Trophoblast cell (in vitro differentiated cells and primary cell): ENCODE measurements around the gene IFT52.
A peak's percentile ranks its signal among the peaks of the same experiment; 100 is the strongest.

ENCODE experiments used
- DNase-seq, 2 donors: peaks; one replicate each; pipeline ENCODE4 v3.0.0-alpha.2; 2016
- H2AFZ ChIP-seq: 2 replicates; pipeline ENCODE4 v1.6.1; 2013; ENCODE audit warnings: low read length, moderate library complexity, mild to moderate bottlenecking; ENCODE audit not compliant: insufficient read depth, poor library complexity
- H2AK5ac ChIP-seq: 2 replicates; pipeline ENCODE4 v1.6.1; 2013; ENCODE audit warnings: mild to moderate bottlenecking, low read length
- H2BK120ac ChIP-seq: 2 replicates; pipeline ENCODE4 v1.6.1; 2013; ENCODE audit warnings: low read length, mild to moderate bottlenecking, moderate library complexity; ENCODE audit not compliant: insufficient read depth, poor library complexity
- H2BK12ac ChIP-seq: 2 replicates; pipeline ENCODE4 v1.6.1; 2013; ENCODE audit warnings: mild to moderate bottlenecking, low read length, moderate library complexity
- H2BK5ac ChIP-seq: 2 replicates; pipeline ENCODE4 v1.6.1; 2013; ENCODE audit warnings: low read length, low read depth, moderate library complexity, mild to moderate bottlenecking; ENCODE audit not compliant: poor library complexity
- H3K14ac ChIP-seq: 2 replicates; pipeline ENCODE4 v1.6.1; 2013; ENCODE audit warnings: mild to moderate bottlenecking, low read length
- H3K18ac ChIP-seq: 2 replicates; pipeline ENCODE4 v1.6.1; 2013; ENCODE audit warnings: mild to moderate bottlenecking, low read length
- H3K23ac ChIP-seq: 2 replicates; pipeline ENCODE4 v1.6.1; 2013; ENCODE audit warnings: low read length
- H3K27ac ChIP-seq: 2 replicates; pipeline ENCODE4 v1.5.1; 2013; ENCODE audit warnings: low read depth, mild to moderate bottlenecking, inconsistent platforms, low read length, moderate library complexity
- H3K27me3 ChIP-seq: 2 replicates; pipeline ENCODE4 v1.6.1; 2013; ENCODE audit warnings: inconsistent platforms, mild to moderate bottlenecking, low read length, moderate library complexity; ENCODE audit not compliant: insufficient read depth
- H3K36me3 ChIP-seq, 2 experiments: 1 replicate in 1 of 2; 2 replicates in 1 of 2; pipeline ENCODE4 v1.6.1; 2013; ENCODE audit warnings: low read length in 2 of 2, mild to moderate bottlenecking in 2 of 2, moderate library complexity in 1 of 2; ENCODE audit not compliant: insufficient read depth in 2 of 2, control insufficient read depth in 1 of 2
- H3K4ac ChIP-seq: 2 replicates; pipeline ENCODE4 v1.6.1; 2013; ENCODE audit warnings: low read depth, mild to moderate bottlenecking, low read length, moderate library complexity
- H3K4me1 ChIP-seq, 2 experiments: 1 replicate in 1 of 2; 2 replicates in 1 of 2; pipeline ENCODE4 v1.6.1; 2013; ENCODE audit warnings: low read length in 2 of 2, mild to moderate bottlenecking in 2 of 2, moderate library complexity in 1 of 2; ENCODE audit not compliant: insufficient read depth in 2 of 2, control insufficient read depth in 1 of 2
- H3K4me2 ChIP-seq: 2 replicates; pipeline ENCODE4 v1.6.1; 2013; ENCODE audit warnings: inconsistent platforms, mild to moderate bottlenecking, low read length, moderate library complexity
- H3K4me3 ChIP-seq: 2 replicates; pipeline ENCODE4 v1.5.1; 2013; ENCODE audit warnings: mild to moderate bottlenecking, low read depth, low read length, inconsistent platforms
- H3K79me1 ChIP-seq: one replicate; pipeline ENCODE4 v1.6.1; 2013; ENCODE audit warnings: low read length
- H3K79me2 ChIP-seq: 2 replicates; pipeline ENCODE4 v1.6.1; 2013; ENCODE audit warnings: low read length, mild to moderate bottlenecking; ENCODE audit not compliant: control insufficient read depth, insufficient read depth, poor library complexity
- H3K9ac ChIP-seq: 2 replicates; pipeline ENCODE4 v1.6.1; 2013; ENCODE audit warnings: mild to moderate bottlenecking, low read length
- H3K9me3 ChIP-seq: 2 replicates; pipeline ENCODE4 v1.6.1; 2013; ENCODE audit warnings: low read depth, mild to moderate bottlenecking, control low read depth, inconsistent platforms, low read length; ENCODE audit not compliant: insufficient read depth
- H4K12ac ChIP-seq: 2 replicates; pipeline ENCODE4 v1.6.1; 2013; ENCODE audit warnings: low read depth, mild to moderate bottlenecking, low read length, moderate library complexity
- H4K8ac ChIP-seq: 2 replicates; pipeline ENCODE4 v1.6.1; 2013; ENCODE audit warnings: low read depth, mild to moderate bottlenecking, low read length, moderate library complexity
- H4K91ac ChIP-seq: one replicate; pipeline ENCODE4 v1.6.1; 2013; ENCODE audit warnings: low read depth, mild to moderate bottlenecking, low read length, moderate library complexity
- WGBS: extraction: QIAGEN DNeasy Blood & Tissue Kit; methylation state at CpG from one replicate; pipeline ENCODE4 v1.1.7; 2013; ENCODE audit warnings: missing lambda C conversion rate; ENCODE audit not compliant: insufficient read length, insufficient coverage; ENCODE audit errors: extremely low coverage; 5-methylcytosine and 5-hydroxymethylcytosine counted together

IFT52 gene

DNA sequence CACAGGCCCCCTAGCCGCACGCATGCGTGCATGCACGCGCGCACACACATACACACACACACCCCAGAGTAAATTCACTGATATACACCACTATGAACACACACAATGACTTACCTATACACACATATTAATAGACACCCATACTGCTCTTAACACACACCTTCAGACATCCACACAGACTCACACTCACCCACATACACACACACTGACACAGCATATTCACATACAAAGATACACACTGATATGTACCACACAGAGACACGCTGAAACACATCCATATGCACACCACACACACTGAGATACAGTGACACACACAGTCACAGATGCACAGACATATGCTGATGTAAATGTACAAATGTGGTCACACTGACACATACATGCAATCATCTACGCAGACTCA is 26.3 kb upstream of the IFT52 start:
- H2AFZ ChIP-seq, result no peak overlapping the region
- H3K14ac ChIP-seq, result no peak overlapping the region
- H3K36me3 ChIP-seq, result no peaks in the 10 kb centered on the region
- no peak for DNase-seq
- H3K23ac ChIP-seq, result peak overlapping the region; percentile 62
- WGBS, result no CpG with 5 or more reads among the region's 8 CpGs
- H2BK120ac ChIP-seq, result no peak overlapping the region
- H3K79me1 ChIP-seq, result no peaks in the 10 kb centered on the region
- H4K8ac ChIP-seq, result no peak overlapping the region
- H4K91ac ChIP-seq, result no peak overlapping the region
- H3K27me3 ChIP-seq, result no peaks in the 10 kb centered on the region
- no peak overlapping the region for H4K12ac ChIP-seq
- no peaks in the 10 kb centered on the region for H3K79me2 ChIP-seq
- H3K9ac ChIP-seq, result no peak overlapping the region
- no peak overlapping the region for H3K4me3 ChIP-seq
- H2AK5ac ChIP-seq, result no peak overlapping the region
- H2BK12ac ChIP-seq, result no peak overlapping the region
- no peak overlapping the region for H3K18ac ChIP-seq
- no peak overlapping the region for H3K27ac ChIP-seq
- no peak overlapping the region for H3K4me2 ChIP-seq
- H3K4ac ChIP-seq, result no peak overlapping the region
- no peaks in the 10 kb centered on the region for H3K9me3 ChIP-seq
- no peaks in the 10 kb centered on the region for H3K4me1 ChIP-seq
- no peak overlapping the region for H2BK5ac ChIP-seq

DNA sequence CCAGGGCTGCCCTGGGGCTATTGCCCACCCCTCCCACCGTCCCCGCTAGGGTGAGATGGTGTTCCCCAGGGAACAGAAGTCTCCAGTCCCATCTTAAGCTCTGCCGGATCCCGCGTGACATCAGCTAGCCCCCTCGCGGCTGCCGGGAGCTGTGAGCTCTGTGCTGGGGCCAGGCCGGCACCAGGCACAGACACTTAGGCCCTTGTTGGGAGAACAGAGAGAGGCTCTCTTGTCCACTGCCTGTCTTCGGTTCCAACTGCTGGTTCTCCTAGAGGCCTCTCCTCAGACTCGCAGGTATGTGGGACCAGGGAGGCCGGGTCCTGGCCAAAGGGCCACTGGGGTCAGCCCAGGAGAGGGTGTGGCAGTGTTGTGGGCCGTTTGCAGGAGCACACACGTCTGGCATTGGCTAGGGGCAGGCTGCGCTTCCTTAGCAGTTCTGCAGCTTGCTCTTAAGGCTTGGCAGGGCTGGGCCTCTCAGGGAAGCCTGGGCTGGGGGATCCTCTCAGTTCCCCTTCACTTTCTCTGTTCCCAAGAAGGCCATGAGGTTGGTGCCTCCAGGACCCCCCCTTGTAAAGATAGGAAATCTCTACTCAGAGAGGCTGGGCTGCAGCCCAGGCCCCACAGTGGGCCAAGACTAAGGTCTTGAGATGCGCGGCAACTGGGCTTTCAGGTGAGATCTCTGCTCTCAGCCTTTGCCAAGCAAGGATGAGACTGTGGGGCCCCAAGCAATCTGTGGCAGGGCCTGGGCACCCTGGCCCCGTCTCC is 25.6 kb upstream of the IFT52 start:
- H3K79me2 ChIP-seq, result no peaks in the 10 kb centered on the region
- no peak overlapping the region for H3K4ac ChIP-seq
- H4K8ac ChIP-seq, result no peak overlapping the region
- no peaks in the 10 kb centered on the region for H3K79me1 ChIP-seq
- no peak for DNase-seq
- no peak overlapping the region for H3K14ac ChIP-seq
- H3K9me3 ChIP-seq, result no peaks in the 10 kb centered on the region
- H4K91ac ChIP-seq, result no peak overlapping the region
- H3K4me2 ChIP-seq, result no peak overlapping the region
- no peaks in the 10 kb centered on the region for H3K27me3 ChIP-seq
- H3K27ac ChIP-seq, result no peak overlapping the region
- H3K36me3 ChIP-seq, result no peaks in the 10 kb centered on the region
- H3K18ac ChIP-seq, result no peak overlapping the region
- no peak overlapping the region for H4K12ac ChIP-seq
- H3K4me3 ChIP-seq, result no peak overlapping the region
- H2BK12ac ChIP-seq, result no peak overlapping the region
- H2BK120ac ChIP-seq, result no peak overlapping the region
- no peak overlapping the region for H2BK5ac ChIP-seq
- no peak overlapping the region for H2AFZ ChIP-seq
- no peak overlapping the region for H2AK5ac ChIP-seq
- H3K9ac ChIP-seq, result no peak overlapping the region
- H3K4me1 ChIP-seq, result no peaks in the 10 kb centered on the region
- no CpG with 5 or more reads among the region's 18 CpGs for WGBS
- no peak overlapping the region for H3K23ac ChIP-seq

DNA sequence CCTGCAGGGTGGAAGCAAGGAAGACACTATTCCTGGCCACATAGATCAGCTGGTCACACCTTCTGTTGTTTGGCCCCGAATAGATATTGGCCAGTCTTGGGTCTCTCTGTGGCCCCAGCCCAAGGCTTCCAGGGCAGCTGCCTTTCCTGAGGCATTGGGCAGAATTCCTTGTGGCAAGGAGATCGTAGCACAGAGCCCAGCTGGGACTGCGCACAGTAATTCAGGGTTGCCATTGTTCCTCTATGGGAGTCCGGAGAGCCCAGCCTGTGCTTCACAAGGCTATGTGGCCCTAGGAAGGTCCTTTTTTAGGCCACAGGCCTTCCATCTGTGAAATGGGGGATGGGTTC is 25.0 kb upstream of the IFT52 start:
- Histone ChIP-seq H2AFZ (no peak overlapping the region), H3K18ac (no peak overlapping the region), H4K91ac (no peak overlapping the region), H3K4me1 (no peaks in the 10 kb centered on the region), H3K27me3 (no peaks in the 10 kb centered on the region), H3K27ac (no peak overlapping the region), H2AK5ac (no peak overlapping the region), H3K14ac (no peak overlapping the region), H3K4ac (no peak overlapping the region), H3K9me3 (no peaks in the 10 kb centered on the region), H3K23ac (no peak overlapping the region), H3K36me3 (no peaks in the 10 kb centered on the region), H3K4me2 (no peak overlapping the region), H4K12ac (no peak overlapping the region), H2BK120ac (no peak overlapping the region), H2BK12ac (no peak overlapping the region), H3K9ac (no peak overlapping the region), H3K79me2 (no peaks in the 10 kb centered on the region), H2BK5ac (no peak overlapping the region), H3K79me1 (no peaks in the 10 kb centered on the region), H3K4me3 (no peak overlapping the region), H4K8ac (no peak overlapping the region)
- no peak for DNase-seq
- no CpG with 5 or more reads among the region's 4 CpGs for WGBS

DNA sequence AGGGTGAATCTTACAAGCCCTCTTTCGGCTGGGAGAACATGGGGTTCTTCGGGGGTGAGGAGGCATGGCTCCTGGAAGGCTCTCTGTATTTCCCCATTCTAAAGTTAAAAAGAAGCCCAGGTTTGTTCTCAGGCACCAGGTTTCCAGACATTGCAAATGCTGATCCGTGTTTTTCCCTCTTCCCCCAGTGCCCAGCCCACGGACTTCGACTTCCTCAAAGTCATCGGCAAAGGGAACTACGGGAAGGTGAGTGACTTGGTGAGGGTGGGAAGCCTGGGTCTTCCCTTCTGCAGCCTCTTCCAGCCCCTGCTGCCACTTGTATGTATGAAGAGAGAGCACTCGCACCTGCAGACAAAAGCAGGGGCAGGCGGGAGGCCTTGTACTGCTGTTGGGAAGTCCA is 23.3 kb upstream of the IFT52 start:
- H2BK5ac ChIP-seq, result no peak overlapping the region
- no peak overlapping the region for H2BK120ac ChIP-seq
- no peaks in the 10 kb centered on the region for H3K36me3 ChIP-seq
- H4K8ac ChIP-seq, result no peak overlapping the region
- H2AFZ ChIP-seq, result no peak overlapping the region
- no peaks in the 10 kb centered on the region for H3K79me2 ChIP-seq
- H4K91ac ChIP-seq, result no peak overlapping the region
- no peak overlapping the region for H2BK12ac ChIP-seq
- no peaks in the 10 kb centered on the region for H3K27me3 ChIP-seq
- no peaks in the 10 kb centered on the region for H3K4me1 ChIP-seq
- peaks cover 2% of the 10 kb centered on the region for H3K9me3 ChIP-seq
- no peak overlapping the region for H4K12ac ChIP-seq
- no peak for DNase-seq
- no peak overlapping the region for H3K23ac ChIP-seq
- H3K14ac ChIP-seq, result no peak overlapping the region
- H3K79me1 ChIP-seq, result no peaks in the 10 kb centered on the region
- no peak overlapping the region for H3K4ac ChIP-seq
- H3K18ac ChIP-seq, result no peak overlapping the region
- no CpG with 5 or more reads among the region's 9 CpGs for WGBS
- H3K4me2 ChIP-seq, result no peak overlapping the region
- H2AK5ac ChIP-seq, result no peak overlapping the region
- H3K9ac ChIP-seq, result no peak overlapping the region
- H3K27ac ChIP-seq, result no peak overlapping the region
- H3K4me3 ChIP-seq, result no peak overlapping the region
